Measurements from ENCODE around the gene VSTM2L. TPM values are rescaled to one million over a fixed set of nuclear protein-coding genes. Genes with fewer than 3 reads are reported as not detected.

The VSTM2L gene
- total RNA-seq, 1 donor from 2014 or later: 2.2 TPM

- no peak for DNase-seq (ENCODE audit: extremely low read depth, low read depth, low spot score)
Measured at GRCh38 chr20:37936041-37936440, 33.1 kb downstream of the VSTM2L start.

- no peak for DNase-seq (ENCODE audit: extremely low read depth, low read depth, low spot score)
Measured at GRCh38 chr20:37936451-37936850, 33.5 kb downstream of the VSTM2L start.

GRCh38 chr20:37937686-37938085 is 34.8 kb downstream of the VSTM2L start:
- DNase-seq (ENCODE audit: extremely low read depth, low read depth, low spot score): no peak

GRCh38 chr20:37938181-37938750 is 35.3 kb downstream of the VSTM2L start:
- DNase-seq (ENCODE audit: extremely low read depth, low read depth, low spot score): no peak

- DNase-seq (ENCODE audit: extremely low read depth, low read depth, low spot score): no peak
Measured at GRCh38 chr20:37938954-37939353, 36.0 kb downstream of the VSTM2L start.

- DNase-seq (ENCODE audit: extremely low read depth, low read depth, low spot score): no peak
Measured at GRCh38 chr20:37939701-37940560, 37.0 kb downstream of the VSTM2L start.

- no peak for DNase-seq (ENCODE audit: extremely low read depth, low read depth, low spot score)
Measured at GRCh38 chr20:37940858-37941257, 37.9 kb downstream of the VSTM2L start.

- DNase-seq (ENCODE audit: extremely low read depth, low read depth, low spot score): no peak
Measured at GRCh38 chr20:37941332-37941731, 38.4 kb downstream of the VSTM2L start.

GRCh38 chr20:37941992-37942391 is 39.1 kb downstream of the VSTM2L start:
- no peak for DNase-seq (ENCODE audit: extremely low read depth, low read depth, low spot score)

GRCh38 chr20:37943033-37943432 is 40.1 kb downstream of the VSTM2L start:
- DNase-seq (ENCODE audit: extremely low read depth, low read depth, low spot score): no peak

GRCh38 chr20:37943501-37944455 is 40.9 kb downstream of the VSTM2L start:
- no peak for DNase-seq (ENCODE audit: extremely low read depth, low read depth, low spot score)

- DNase-seq (ENCODE audit: extremely low read depth, low read depth, low spot score): no peak
Measured at GRCh38 chr20:37944456-37944981, 41.6 kb downstream of the VSTM2L start.

- DNase-seq (ENCODE audit: extremely low read depth, low read depth, low spot score): no peak
Measured at GRCh38 chr20:37945091-37945547, 42.2 kb downstream of the VSTM2L start.

- DNase-seq (ENCODE audit: extremely low read depth, low read depth, low spot score): no peak
Measured at GRCh38 chr20:37946946-37947345, 44.0 kb downstream of the VSTM2L start.

- no peak for DNase-seq (ENCODE audit: extremely low read depth, low read depth, low spot score)
Measured at GRCh38 chr20:37947943-37948342, 45.0 kb downstream of the VSTM2L start.

GRCh38 chr20:37948956-37949355 is 46.0 kb downstream of the VSTM2L start:
- no peak for DNase-seq (ENCODE audit: extremely low read depth, low read depth, low spot score)

- DNase-seq (ENCODE audit: extremely low read depth, low read depth, low spot score): no peak
Measured at GRCh38 chr20:37954190-37954589, 51.3 kb downstream of the VSTM2L start.

- no peak for DNase-seq (ENCODE audit: extremely low read depth, low read depth, low spot score)
Measured at GRCh38 chr20:37954626-37955025, 51.7 kb downstream of the VSTM2L start.

GRCh38 chr20:37955511-37955910 is 52.6 kb downstream of the VSTM2L start:
- no peak for DNase-seq (ENCODE audit: extremely low read depth, low read depth, low spot score)

GRCh38 chr20:37956107-37956585 is 53.2 kb downstream of the VSTM2L start:
- no peak for DNase-seq (ENCODE audit: extremely low read depth, low read depth, low spot score)
